HG03139 (cell line): ENCODE results near the gene GBGT1.
A peak's percentile ranks its signal among the peaks of the same experiment; 100 is the strongest.

Source experiments
- ATAC-seq: cut with Tn5 transposase; IDR thresholded peaks from one replicate; pipeline ENCODE4 v1.9.1; 2021; ENCODE audit not compliant: unreplicated experiment

GBGT1 gene

DNA sequence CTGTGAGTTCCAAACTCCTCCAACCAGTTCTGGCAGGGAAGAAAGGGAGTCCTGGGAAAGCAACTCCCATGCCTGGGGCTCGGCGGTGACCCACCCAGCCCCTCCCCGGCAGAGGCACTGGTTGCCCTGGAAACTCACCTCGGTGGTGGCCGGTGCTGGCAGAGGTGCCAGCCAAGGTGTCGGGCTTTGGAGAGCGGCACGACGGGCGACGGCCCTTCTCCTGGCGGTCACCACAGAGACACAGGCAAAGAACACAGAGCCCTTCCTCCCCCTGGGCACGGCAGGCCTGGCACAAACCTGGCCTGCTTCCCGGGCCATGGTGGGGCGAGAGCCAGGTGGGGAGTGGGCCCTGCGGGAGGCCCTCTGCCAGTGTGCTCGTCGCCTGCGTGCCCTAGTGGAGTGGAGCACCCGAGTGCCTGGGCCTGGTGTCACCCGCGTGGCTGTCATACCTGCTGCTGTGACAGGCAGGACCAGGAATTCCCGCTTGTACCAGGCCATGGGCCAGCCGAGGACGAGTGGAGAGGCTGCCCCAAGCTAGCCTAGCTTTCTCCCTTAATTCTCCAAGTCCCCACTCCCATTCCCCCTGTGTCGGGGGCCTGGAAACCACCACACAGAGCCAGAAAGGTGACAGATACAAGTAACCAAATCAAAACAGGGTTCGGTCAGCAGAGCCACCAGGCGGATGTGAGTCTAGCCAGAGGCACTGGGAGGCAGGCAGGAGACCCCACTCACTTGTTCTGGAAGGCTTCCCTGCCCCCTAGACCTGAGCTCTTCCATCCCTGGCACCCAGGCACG is 34.5 kb downstream of the GBGT1 start:
- ATAC-seq, result no peak

DNA sequence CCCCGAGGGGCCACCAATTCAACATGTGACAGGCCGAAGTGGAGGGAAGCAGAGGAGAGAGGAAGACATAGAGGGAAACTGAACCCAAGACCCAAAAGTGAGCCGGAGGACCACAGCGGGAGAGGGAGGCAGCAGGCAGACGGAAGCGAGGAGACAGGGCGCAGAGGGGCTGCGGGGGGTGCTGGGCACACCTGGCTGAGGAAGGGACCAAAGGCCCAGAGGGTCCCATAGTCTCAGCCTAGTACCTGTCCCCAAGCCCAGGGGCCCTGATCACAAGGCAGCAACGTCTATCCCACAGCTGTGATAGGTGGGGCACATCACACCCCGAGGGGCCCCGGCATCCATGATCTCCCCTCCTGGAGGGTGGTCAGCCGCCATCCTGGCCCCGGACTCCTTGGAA is 35.6 kb downstream of the GBGT1 start:
- no peak for ATAC-seq

DNA sequence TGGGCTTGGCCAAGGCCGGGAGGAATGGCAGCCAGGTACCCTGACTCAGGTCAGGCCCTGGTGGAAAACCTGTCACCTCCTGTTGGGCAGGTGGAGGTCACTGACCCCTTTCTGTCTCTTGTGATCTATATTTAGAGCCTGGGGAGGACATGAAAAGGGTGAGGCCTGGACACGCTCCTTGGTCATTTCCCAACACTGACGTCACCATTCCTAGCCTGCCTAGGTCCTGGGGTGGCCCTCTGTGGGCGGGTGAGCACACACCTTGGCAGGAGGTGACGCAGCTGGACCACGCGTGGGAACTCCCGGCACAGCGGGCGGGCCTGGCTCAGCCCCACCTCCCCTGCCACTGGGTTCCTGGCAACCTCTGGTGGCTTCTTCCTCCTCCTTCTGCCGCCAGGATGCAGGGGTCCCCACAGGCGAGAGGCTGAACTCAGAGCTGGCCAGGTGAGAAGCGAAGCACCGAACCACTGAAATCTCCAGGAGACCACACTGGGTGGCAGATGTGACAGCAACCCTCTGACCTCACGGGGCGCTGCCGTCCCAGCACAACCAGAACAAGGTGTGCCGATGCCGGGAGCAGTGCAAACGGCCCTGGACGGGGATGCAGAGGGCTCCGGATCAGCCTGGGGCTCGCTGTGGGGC is 36.3 kb downstream of the GBGT1 start:
- ATAC-seq, result no peak

DNA sequence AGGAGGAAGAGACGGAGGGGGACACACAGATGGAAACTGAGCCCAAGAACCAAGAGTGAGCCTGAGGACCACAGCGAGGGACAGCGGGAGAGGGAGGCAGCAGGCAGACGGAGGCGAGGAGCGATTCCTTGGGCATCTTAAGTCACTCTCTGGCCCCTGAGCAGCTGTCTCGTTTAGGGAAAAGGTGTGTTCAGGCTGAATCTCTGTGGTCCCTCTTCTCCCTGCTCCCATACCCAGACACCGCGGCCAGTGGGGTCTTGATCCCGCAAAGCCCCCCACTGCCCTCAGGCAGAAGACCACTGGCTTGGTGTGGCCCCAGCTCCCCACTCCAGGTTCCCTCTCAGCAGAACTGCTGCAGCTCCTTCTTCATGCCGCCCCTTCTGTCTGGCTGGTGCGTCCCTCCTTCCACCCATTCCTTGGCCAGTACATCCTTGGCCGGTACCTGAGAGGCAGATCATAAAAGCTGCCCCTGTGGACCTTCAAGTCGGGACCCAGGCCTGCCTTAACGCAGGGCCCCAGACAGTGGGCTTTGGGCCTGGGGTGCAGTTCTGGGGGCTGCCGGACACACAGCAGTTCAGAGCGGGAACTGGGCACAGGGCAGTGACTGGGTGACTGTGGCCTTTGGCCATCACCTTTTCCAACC is 36.9 kb downstream of the GBGT1 start:
- no peak for ATAC-seq

DNA sequence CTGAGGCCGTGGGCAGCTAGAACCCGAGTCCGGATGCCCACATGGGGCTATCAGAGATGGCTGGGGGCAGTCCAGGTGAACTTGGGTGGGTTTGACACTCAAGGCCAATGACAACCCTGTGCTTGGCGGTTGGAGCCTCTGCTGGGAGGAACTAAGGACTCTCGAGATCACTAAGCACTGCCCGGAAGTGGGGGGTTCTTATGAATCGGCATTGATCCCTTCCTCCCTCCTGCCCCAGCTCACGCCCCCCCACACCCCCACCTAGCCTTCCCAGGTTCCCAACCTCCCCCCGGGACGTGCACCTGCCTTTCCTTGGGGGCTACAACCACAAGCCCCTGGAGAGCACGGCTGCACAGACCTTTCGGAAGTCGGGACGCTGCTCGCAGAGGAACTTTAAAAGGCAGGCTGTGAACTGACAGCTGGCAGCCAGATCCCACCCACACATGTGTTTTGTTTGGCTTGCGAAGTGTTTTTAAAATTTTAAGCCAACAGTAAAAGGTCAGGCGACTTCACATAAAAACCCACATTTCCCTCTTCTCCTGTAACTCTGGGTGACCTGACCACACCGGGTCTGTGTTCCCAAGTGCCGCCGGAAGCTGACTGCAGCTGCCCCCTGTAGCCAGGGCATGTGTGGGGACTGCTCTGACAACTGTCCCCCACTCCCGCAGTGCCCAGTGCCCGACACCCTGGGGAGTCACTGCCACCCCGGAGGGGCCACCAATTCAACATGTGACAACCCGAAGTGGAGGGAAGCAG is 37.6 kb downstream of the GBGT1 start:
- ATAC-seq, result no peak

DNA sequence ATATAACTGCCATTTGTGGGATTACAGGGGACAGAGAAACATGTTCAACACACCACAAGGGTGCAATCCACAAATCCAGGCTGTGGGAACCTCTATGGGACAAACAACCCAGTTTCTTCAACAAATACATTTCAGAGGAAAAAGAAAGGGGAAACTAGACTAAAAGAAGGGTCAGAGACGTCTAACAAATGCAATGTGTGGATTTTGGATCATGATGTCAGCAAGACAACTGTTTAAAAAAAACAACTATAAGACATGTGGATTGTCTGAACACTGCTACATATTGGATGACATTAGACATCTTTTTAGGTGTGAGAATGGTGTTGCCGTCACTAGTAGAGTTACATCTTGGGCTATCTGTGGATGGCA is 38.8 kb downstream of the GBGT1 start:
- ATAC-seq, result no peak

DNA sequence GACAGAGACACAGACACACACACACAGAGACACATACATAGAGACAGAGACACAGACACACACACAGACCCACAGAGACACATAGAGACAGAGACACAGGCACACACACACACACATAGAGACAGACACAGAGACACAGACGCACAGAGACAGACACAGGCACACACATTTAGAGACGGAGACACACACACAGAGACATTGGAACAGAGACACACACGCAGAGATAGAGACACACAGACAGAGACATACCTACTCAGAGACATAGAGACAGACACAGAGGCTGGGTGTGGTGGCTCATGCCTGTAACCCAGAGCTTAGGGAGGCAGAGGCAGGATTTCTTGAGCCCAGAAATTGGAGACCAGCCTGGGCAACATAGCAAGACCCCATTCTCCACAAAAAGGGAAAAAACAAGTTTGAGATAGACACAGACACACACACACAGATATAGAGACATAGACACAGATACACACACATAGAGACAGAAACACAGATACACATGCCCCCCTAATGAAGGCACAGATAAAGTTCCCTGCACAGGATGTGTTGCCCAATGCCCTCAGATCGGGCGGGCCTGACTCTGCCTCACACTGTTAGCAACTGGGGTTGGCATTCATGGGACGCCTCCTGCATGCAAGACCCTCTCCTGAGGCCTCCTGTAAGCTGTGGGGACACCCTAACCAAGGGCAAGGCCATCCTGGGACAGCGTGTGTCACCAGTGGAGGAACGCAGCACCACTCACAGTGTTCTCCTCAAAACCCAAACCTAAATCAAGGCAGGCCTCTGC is 39.4 kb downstream of the GBGT1 start:
- no peak for ATAC-seq

DNA sequence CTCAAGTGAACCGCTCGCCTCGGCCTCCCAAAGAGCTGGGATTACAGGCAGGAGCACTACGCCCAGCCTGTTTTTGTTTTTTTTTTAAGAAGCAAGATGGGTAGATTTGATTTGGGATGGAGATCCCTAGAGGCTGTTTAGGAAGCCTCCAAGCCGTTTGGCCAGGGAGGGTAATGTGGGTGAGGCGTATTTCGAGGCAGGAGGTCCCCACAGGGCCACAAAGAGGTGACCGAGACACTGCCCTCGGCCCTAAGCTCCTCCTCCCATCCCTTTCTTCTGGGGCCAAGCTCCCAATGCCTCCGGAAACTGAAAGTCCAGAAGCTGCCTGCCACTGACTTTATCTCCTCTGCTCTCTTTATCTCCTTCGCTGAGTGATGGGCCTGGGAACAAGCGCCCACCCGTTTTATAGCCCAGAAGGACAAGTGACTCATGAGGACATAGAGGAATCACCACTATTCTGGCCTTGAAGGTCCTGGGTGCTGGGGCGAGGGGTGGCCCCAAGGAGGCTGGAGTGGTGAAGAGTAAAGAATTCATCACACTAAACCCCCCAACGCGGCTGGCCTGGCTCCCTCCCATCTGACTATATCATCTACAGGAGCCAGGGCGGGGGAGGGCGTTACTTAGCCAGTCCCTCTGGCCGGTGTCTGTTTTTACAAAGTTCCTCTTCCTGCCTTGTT is 40.6 kb downstream of the GBGT1 start:
- no peak for ATAC-seq

DNA sequence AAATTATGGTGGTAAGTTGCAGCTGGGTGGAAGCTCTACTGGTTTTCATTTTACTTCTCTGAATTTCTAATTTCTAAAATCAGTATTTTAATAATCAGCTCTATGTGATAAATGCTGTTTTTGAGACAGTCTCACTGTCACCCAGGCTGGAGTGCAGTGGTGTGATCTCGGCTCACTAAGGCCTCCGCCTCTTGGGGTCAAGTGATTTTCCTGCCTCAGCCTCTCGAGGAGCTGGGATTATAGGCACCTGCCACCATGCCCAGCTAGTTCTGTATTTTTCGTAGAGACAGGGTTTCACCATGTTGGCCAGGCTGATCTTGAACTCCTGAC is 41.1 kb downstream of the GBGT1 start:
- no peak for ATAC-seq

DNA sequence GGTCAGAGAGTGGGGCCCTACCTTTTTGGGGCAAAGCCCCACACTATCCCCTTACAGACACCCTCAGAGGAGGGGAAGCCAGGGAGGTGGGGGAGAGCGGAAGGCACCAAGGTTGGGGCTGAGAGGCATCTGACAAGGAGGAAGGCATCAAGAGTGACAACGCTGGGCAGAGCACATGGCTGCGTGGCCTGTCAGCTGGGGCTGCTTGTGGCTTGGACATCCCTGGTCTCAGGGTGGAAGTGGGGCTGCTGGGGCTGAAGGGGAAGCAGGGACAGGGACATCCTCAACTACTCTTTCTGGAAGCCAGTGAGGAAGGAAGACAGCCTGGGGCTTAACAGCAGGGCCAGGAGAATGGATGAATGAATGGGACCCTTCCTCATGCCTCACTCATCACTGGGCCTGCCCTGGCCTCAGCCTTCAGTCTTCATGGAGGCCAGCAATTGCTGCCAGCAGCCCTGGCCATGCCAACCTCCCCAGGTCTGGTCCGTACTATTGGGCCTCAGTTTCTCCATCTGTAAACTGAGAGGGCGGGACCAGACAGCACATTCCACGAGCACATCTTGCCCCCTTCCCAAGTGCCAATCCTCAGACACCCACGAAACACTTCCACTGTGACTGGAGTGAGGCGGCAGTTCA is 41.7 kb downstream of the GBGT1 start:
- no peak for ATAC-seq

DNA sequence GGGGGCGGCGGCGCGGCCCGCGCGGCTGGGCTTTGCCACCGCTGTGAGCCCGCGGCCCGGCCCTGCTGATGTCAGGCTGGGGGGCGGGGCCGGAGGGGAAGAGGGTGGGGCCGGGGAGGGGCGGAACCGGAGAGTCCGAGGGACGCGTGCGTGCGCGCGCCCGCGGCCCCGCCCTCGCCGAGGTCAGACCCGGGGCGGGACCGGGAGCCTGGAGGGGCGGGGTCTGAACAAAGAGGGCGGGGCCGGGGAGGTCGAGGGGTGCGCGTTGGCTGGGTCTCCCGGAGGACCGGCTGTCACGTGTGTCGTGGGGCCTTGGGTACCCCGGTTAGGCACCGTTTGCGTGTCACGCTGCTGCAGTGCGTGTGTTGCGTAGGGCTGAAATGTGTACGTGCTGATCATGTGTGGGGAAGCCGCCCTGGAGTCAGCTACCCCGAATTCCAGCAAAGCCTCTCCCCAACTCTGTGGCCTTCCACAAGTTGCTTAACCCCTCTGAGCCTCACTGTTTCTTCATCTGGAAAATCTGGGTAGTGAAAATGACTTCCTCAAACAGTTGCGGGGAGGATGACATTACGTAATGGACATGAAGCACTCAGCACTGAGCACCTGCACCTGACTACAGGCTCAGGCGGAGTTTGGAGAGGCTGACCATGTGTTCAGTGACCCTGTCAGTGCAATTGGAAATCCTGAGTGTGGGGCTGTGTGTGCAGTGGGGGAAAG is 42.4 kb downstream of the GBGT1 start, which contains the start of gene RALGDS:
RALGDS (minus strand) TSS at position 43 of the 717 bp plus-strand sequence. CDS start 86 bp downstream, outside the sequence.
- peak; percentile 59 for ATAC-seq

DNA sequence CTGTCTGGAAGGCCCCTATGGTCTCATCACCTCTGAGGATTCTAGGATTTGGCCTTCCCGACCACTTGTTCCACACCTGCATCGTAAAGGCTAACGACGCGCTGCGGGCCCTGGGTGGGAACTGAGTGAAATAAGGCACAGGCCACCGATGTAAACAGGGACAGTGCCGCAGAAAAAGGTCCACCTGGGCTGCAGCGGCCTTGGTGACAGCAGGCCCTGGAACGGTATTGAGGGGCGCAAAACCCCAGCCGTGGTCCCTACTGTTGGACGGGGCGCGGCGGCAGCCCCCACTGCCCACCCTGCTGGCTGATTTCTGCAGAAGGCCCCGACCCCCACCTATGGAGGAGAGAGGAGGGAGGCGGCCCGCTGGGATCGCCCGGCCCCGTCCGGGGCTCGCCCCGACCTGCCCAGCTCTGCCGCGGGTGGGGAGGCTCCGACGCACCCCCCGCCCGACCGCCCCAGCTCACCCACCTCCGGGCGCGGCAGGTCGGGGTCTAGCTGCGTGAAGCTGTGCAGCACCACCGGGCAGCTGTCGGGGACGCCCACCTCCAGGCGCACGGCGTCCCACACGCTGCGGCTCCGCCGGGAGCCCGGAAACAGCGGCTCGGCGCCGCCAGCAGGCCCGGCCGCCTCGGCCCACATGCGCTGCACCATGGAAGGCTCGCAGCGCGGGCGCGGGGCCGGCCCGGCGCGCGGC is 43.1 kb downstream of the GBGT1 start:
- ATAC-seq, result peak; percentile 37

DNA sequence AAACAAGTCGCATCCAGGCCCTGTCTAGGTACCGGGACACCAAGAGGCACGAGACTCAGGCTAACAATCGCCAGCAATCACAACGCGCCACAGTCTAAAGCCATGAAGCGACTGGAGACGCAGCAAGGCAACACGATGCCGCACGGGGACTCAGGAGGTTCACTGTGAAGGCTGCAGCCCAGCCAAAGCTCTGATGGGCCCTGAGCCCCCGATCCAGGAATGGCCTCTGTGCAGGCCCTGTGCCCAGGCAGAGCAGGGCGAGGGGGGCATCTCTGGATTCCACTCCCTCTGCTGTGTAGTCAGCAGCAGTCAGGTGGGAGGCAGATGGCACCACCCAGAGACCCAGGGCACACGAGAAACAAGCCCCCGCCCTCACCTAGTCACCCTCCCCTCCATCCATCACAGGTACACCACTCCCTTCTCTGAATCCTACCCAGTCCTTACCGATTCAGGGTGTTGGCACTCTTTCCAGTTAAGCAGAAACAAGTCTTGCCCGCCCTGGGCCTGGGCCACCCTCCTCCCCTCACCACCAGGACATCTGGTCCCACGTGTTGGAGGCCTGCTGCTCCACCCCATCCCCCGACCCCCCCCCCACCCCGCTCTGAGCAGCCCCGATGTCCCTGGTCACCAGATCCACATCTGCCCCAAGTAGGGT is 43.7 kb downstream of the GBGT1 start:
- ATAC-seq, result no peak

DNA sequence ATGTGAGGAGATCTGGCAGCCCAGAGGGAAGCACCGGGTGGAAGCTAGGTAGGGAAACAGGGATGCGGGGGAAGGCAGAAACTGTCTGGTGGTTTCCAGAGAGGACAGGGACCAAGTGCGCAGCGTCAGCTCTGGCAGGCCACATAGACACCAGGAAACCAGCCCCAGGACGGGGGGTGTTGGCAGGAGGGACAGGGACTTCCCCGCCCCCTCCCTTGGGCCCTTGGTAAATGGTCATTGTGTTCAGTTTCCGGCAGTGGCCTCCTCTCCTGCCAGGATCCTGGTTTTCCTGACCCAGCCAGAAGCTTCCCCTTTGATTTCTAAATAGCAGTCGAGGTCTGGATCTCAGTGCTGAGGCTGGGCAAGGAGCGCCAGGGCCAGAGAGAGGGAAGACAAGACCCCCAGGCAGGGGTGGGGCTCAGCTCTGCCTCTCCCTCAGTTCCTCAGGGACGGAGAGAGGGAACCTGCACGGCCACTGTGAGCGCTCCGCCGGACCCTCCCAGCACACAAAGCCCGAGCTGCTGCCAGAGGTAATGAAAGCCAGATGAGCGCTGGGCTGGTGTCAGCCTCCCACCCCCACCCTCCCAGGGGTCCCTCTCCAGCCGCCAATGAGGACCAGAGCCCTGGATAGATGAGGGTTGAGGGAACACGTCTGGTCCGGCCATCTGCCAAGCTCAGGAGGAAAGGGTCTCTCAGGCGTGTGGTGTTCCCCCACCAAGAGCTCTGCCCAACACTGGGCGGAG is 44.4 kb downstream of the GBGT1 start:
- ATAC-seq, result no peak

DNA sequence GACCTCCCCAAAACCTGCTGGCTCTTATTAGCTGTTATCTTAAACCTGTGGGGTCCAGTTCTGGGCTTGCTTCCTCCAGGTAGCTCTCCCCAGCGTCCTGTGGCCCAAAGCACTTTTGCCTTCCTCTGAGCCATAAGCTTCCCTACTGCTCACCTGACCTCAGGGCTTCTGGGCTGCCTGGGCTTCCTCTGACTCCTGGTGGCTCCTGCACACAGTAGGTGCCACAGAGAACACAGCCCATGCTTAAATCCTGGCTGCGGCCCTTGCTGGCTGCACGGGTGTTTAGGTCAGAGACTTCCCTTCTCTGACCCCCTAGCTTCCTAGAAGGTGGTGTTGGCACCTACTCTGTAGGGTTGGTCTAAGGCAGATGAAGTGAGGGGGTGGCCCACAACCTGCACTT is 45.1 kb downstream of the GBGT1 start:
- ATAC-seq, result no peak

DNA sequence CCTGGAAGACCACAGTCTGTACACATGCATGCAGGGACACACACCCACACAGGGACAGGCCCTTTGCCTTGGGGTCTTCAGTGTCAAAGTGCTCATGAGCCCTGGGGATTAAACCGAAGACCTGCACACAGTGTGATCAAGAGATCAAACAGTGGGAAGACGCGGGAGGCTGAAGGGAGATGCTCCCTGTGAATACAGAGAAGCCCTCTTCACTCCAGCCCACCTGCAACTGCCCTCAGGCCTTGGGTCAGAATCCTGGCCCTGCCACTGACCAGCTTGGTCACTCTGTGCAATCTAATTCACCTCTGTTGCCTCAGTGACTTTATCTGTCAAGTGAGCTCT is 45.6 kb downstream of the GBGT1 start:
- no peak for ATAC-seq
